ENCODE measurements around the gene RFT1. TPM values are rescaled to one million over a fixed set of nuclear protein-coding genes. Genes with fewer than 3 reads are reported as not detected.

Gene RFT1
- total RNA-seq, 4 donors from 2014 or later: 8.3 to 19.7 (median 10.2) TPM

- no peak for TF ChIP-seq EP300 (IDR thresholded peaks at IDR 0.05)
- TF ChIP-seq CTCF (IDR thresholded peaks at IDR 0.05): peak; percentile 83 to 92
- Histone ChIP-seq H3K36me3 (no peaks in the 10 kb centered on the region), H3K4me1 (peaks cover 13% of the 10 kb centered on the region), H3K9me3 (no peaks in the 10 kb centered on the region), H3K27me3 (no peaks in the 10 kb centered on the region), H3K4me3 (peak overlapping the region; percentile 62), H3K27ac (peak overlapping the region; percentile 39)
- DNase-seq (ENCODE audit: low spot score in 2 of 2): peak; percentile 91 to 93
- WGBS: 7% methylated on average over 16 of the region's 32 CpGs
These were observed 57.3 kb downstream of the RFT1 start for GRCh38 chr3:53072653-53073552.

- H3K27ac ChIP-seq: no peak overlapping the region
- H3K4me1 ChIP-seq: peaks cover 13% of the 10 kb centered on the region
- TF ChIP-seq POLR2A (IDR thresholded peaks at IDR 0.05): no peak
- no peak for TF ChIP-seq CTCF (IDR thresholded peaks at IDR 0.05)
- TF ChIP-seq EP300 (IDR thresholded peaks at IDR 0.05): no peak
- H3K27me3 ChIP-seq: no peaks in the 10 kb centered on the region
- 94% methylated on average over 8 of the region's 11 CpGs for WGBS
- no peaks in the 10 kb centered on the region for H3K9me3 ChIP-seq
- H3K36me3 ChIP-seq: no peaks in the 10 kb centered on the region
- DNase-seq (ENCODE audit: low spot score in 2 of 2): peak in 1 of 2 donors; percentile 73
- H3K4me3 ChIP-seq: peak overlapping the region; percentile 62
These were observed 58.3 kb downstream of the RFT1 start for GRCh38 chr3:53071882-53072431.

- peak; percentile 6 to 40 for DNase-seq (ENCODE audit: low spot score in 2 of 2)
- WGBS: 59% methylated on average over 3 of the region's 4 CpGs
- H3K36me3 ChIP-seq: no peaks in the 10 kb centered on the region
- TF ChIP-seq POLR2A (IDR thresholded peaks at IDR 0.05) (no peak), CTCF (IDR thresholded peaks at IDR 0.05) (no peak), EP300 (IDR thresholded peaks at IDR 0.05) (no peak), POLR2AphosphoS5 (IDR thresholded peaks at IDR 0.05) (no peak)
- no peaks in the 10 kb centered on the region for H3K9me3 ChIP-seq
- H3K27ac ChIP-seq: no peak overlapping the region
- peaks cover 13% of the 10 kb centered on the region for H3K4me1 ChIP-seq
- no peaks in the 10 kb centered on the region for H3K27me3 ChIP-seq
- no peak overlapping the region for H3K4me3 ChIP-seq
These were observed 60.7 kb downstream of the RFT1 start for GRCh38 chr3:53069422-53070068.

- H3K36me3 ChIP-seq: no peaks in the 10 kb centered on the region
- H3K9me3 ChIP-seq: no peaks in the 10 kb centered on the region
- DNase-seq (ENCODE audit: low spot score in 2 of 2): peak in 1 of 2 donors; percentile 26
- no CpG with 5 or more reads among the region's 3 CpGs for WGBS
- H3K27ac ChIP-seq: no peak overlapping the region
- no peak overlapping the region for H3K4me3 ChIP-seq
- no peaks in the 10 kb centered on the region for H3K27me3 ChIP-seq
- TF ChIP-seq POLR2AphosphoS5 (IDR thresholded peaks at IDR 0.05) (no peak), EP300 (IDR thresholded peaks at IDR 0.05) (no peak), CTCF (IDR thresholded peaks at IDR 0.05) (no peak), POLR2A (IDR thresholded peaks at IDR 0.05) (no peak)
- peaks cover 7% of the 10 kb centered on the region for H3K4me1 ChIP-seq
These were observed 62.1 kb downstream of the RFT1 start for GRCh38 chr3:53068176-53068575.

GRCh38 chr3:53067567-53067966 lies 62.7 kb downstream of the RFT1 start:
- H3K27me3 ChIP-seq: no peaks in the 10 kb centered on the region
- no peak for TF ChIP-seq EP300 (IDR thresholded peaks at IDR 0.05)
- TF ChIP-seq CTCF (IDR thresholded peaks at IDR 0.05): no peak
- no peaks in the 10 kb centered on the region for H3K9me3 ChIP-seq
- no peak overlapping the region for H3K27ac ChIP-seq
- DNase-seq (ENCODE audit: low spot score in 2 of 2): peak in 1 of 2 donors; percentile 18
- H3K4me3 ChIP-seq: no peak overlapping the region
- 48% methylated on average over 3 of the region's 3 CpGs for WGBS
- H3K4me1 ChIP-seq: peaks cover 7% of the 10 kb centered on the region
- H3K36me3 ChIP-seq: no peaks in the 10 kb centered on the region
